ENCODE measurements around the gene SPATA12.

Gene SPATA12

GRCh38 chr3:57060089-57060821 is at the start of gene SPATA12:
Gene SPATA12 (plus strand): TSS chr3:57060664. CDS start chr3:57073695, 13,031 bp downstream.
- peaks cover 23% of the 10 kb centered on the region for H3K4me1 ChIP-seq (ENCODE audit: control insufficient read depth, insufficient read depth, low read length)
- H3K27ac ChIP-seq (ENCODE audit: low read depth, low read length), result peak within 1 kb of the TSS; percentile 87
- H3K27me3 ChIP-seq (ENCODE audit: control insufficient read depth, insufficient read depth, low read length), result no peaks in the 10 kb centered on the region
- H3K9ac ChIP-seq (ENCODE audit: low read length), result no peak within 1 kb of the TSS
- H3K36me3 ChIP-seq (ENCODE audit: control insufficient read depth, insufficient read depth, low read length), result no peaks in the 10 kb centered on the region
- H3K4me3 ChIP-seq (ENCODE audit: low read length), result no peak within 1 kb of the TSS

GRCh38 chr3:57011022-57011421 is 49.4 kb upstream of the SPATA12 start:
- no peak overlapping the region for H3K9ac ChIP-seq (ENCODE audit: low read length)
- no peaks in the 10 kb centered on the region for H3K27me3 ChIP-seq (ENCODE audit: control insufficient read depth, insufficient read depth, low read length)
- no peak overlapping the region for H3K4me3 ChIP-seq (ENCODE audit: low read length)
- peaks cover 50% of the 10 kb centered on the region for H3K4me1 ChIP-seq (ENCODE audit: control insufficient read depth, insufficient read depth, low read length)
- peak overlapping the region; percentile 76 for H3K27ac ChIP-seq (ENCODE audit: low read depth, low read length)
- H3K36me3 ChIP-seq (ENCODE audit: control insufficient read depth, insufficient read depth, low read length), result no peaks in the 10 kb centered on the region

GRCh38 chr3:57012847-57013246 is 47.6 kb upstream of the SPATA12 start:
- Histone ChIP-seq H3K27me3 (ENCODE audit: control insufficient read depth, insufficient read depth, low read length) (no peaks in the 10 kb centered on the region), H3K4me3 (ENCODE audit: low read length) (no peak overlapping the region), H3K4me1 (ENCODE audit: control insufficient read depth, insufficient read depth, low read length) (peaks cover 46% of the 10 kb centered on the region), H3K9ac (ENCODE audit: low read length) (no peak overlapping the region), H3K36me3 (ENCODE audit: control insufficient read depth, insufficient read depth, low read length) (no peaks in the 10 kb centered on the region), H3K27ac (ENCODE audit: low read depth, low read length) (peak overlapping the region; percentile 76)

GRCh38 chr3:57015350-57015729 is 45.1 kb upstream of the SPATA12 start:
- H3K36me3 ChIP-seq (ENCODE audit: control insufficient read depth, insufficient read depth, low read length), result no peaks in the 10 kb centered on the region
- H3K4me3 ChIP-seq (ENCODE audit: low read length), result no peak overlapping the region
- H3K9ac ChIP-seq (ENCODE audit: low read length), result no peak overlapping the region
- H3K4me1 ChIP-seq (ENCODE audit: control insufficient read depth, insufficient read depth, low read length), result peaks cover 38% of the 10 kb centered on the region
- peak overlapping the region; percentile 50 for H3K27ac ChIP-seq (ENCODE audit: low read depth, low read length)
- H3K27me3 ChIP-seq (ENCODE audit: control insufficient read depth, insufficient read depth, low read length), result no peaks in the 10 kb centered on the region

- Histone ChIP-seq H3K9ac (ENCODE audit: low read length) (no peak overlapping the region), H3K27me3 (ENCODE audit: control insufficient read depth, insufficient read depth, low read length) (no peaks in the 10 kb centered on the region), H3K27ac (ENCODE audit: low read depth, low read length) (no peak overlapping the region), H3K4me1 (ENCODE audit: control insufficient read depth, insufficient read depth, low read length) (peaks cover 34% of the 10 kb centered on the region), H3K4me3 (ENCODE audit: low read length) (no peak overlapping the region), H3K36me3 (ENCODE audit: control insufficient read depth, insufficient read depth, low read length) (no peaks in the 10 kb centered on the region)
These were observed 44.6 kb upstream of the SPATA12 start for GRCh38 chr3:57015912-57016311.

- Histone ChIP-seq H3K27me3 (ENCODE audit: control insufficient read depth, insufficient read depth, low read length) (no peaks in the 10 kb centered on the region), H3K27ac (ENCODE audit: low read depth, low read length) (peak overlapping the region; percentile 59), H3K36me3 (ENCODE audit: control insufficient read depth, insufficient read depth, low read length) (no peaks in the 10 kb centered on the region), H3K9ac (ENCODE audit: low read length) (no peak overlapping the region), H3K4me1 (ENCODE audit: control insufficient read depth, insufficient read depth, low read length) (peaks cover 27% of the 10 kb centered on the region), H3K4me3 (ENCODE audit: low read length) (no peak overlapping the region)
These were observed 43.0 kb upstream of the SPATA12 start for GRCh38 chr3:57017459-57017845.

- Histone ChIP-seq H3K4me3 (ENCODE audit: low read length) (no peak overlapping the region), H3K9ac (ENCODE audit: low read length) (no peak overlapping the region), H3K27ac (ENCODE audit: low read depth, low read length) (peak overlapping the region; percentile 49), H3K36me3 (ENCODE audit: control insufficient read depth, insufficient read depth, low read length) (no peaks in the 10 kb centered on the region), H3K4me1 (ENCODE audit: control insufficient read depth, insufficient read depth, low read length) (peaks cover 27% of the 10 kb centered on the region), H3K27me3 (ENCODE audit: control insufficient read depth, insufficient read depth, low read length) (no peaks in the 10 kb centered on the region)
These were observed 42.2 kb upstream of the SPATA12 start for GRCh38 chr3:57018246-57018645.

- no peaks in the 10 kb centered on the region for H3K27me3 ChIP-seq (ENCODE audit: control insufficient read depth, insufficient read depth, low read length)
- peak overlapping the region; percentile 51 for H3K27ac ChIP-seq (ENCODE audit: low read depth, low read length)
- H3K36me3 ChIP-seq (ENCODE audit: control insufficient read depth, insufficient read depth, low read length), result no peaks in the 10 kb centered on the region
- peaks cover 26% of the 10 kb centered on the region for H3K4me1 ChIP-seq (ENCODE audit: control insufficient read depth, insufficient read depth, low read length)
- no peak overlapping the region for H3K9ac ChIP-seq (ENCODE audit: low read length)
- no peak overlapping the region for H3K4me3 ChIP-seq (ENCODE audit: low read length)
These were observed 41.4 kb upstream of the SPATA12 start for GRCh38 chr3:57019057-57019456.

GRCh38 chr3:57025237-57025636 is 35.2 kb upstream of the SPATA12 start:
- no peaks in the 10 kb centered on the region for H3K27me3 ChIP-seq (ENCODE audit: control insufficient read depth, insufficient read depth, low read length)
- H3K9ac ChIP-seq (ENCODE audit: low read length), result no peak overlapping the region
- H3K4me1 ChIP-seq (ENCODE audit: control insufficient read depth, insufficient read depth, low read length), result no peaks in the 10 kb centered on the region
- H3K27ac ChIP-seq (ENCODE audit: low read depth, low read length), result no peak overlapping the region
- no peaks in the 10 kb centered on the region for H3K36me3 ChIP-seq (ENCODE audit: control insufficient read depth, insufficient read depth, low read length)
- no peak overlapping the region for H3K4me3 ChIP-seq (ENCODE audit: low read length)

- Histone ChIP-seq H3K9ac (ENCODE audit: low read length) (no peak overlapping the region), H3K4me1 (ENCODE audit: control insufficient read depth, insufficient read depth, low read length) (no peaks in the 10 kb centered on the region), H3K36me3 (ENCODE audit: control insufficient read depth, insufficient read depth, low read length) (no peaks in the 10 kb centered on the region), H3K27me3 (ENCODE audit: control insufficient read depth, insufficient read depth, low read length) (no peaks in the 10 kb centered on the region), H3K27ac (ENCODE audit: low read depth, low read length) (no peak overlapping the region), H3K4me3 (ENCODE audit: low read length) (no peak overlapping the region)
These were observed 33.5 kb upstream of the SPATA12 start for GRCh38 chr3:57026944-57027343.

GRCh38 chr3:57029383-57029782 is 31.1 kb upstream of the SPATA12 start:
- H3K27me3 ChIP-seq (ENCODE audit: control insufficient read depth, insufficient read depth, low read length), result no peaks in the 10 kb centered on the region
- no peaks in the 10 kb centered on the region for H3K4me1 ChIP-seq (ENCODE audit: control insufficient read depth, insufficient read depth, low read length)
- H3K27ac ChIP-seq (ENCODE audit: low read depth, low read length), result no peak overlapping the region
- no peak overlapping the region for H3K4me3 ChIP-seq (ENCODE audit: low read length)
- no peak overlapping the region for H3K9ac ChIP-seq (ENCODE audit: low read length)
- no peaks in the 10 kb centered on the region for H3K36me3 ChIP-seq (ENCODE audit: control insufficient read depth, insufficient read depth, low read length)

- Histone ChIP-seq H3K27ac (ENCODE audit: low read depth, low read length) (no peak overlapping the region), H3K27me3 (ENCODE audit: control insufficient read depth, insufficient read depth, low read length) (no peaks in the 10 kb centered on the region), H3K36me3 (ENCODE audit: control insufficient read depth, insufficient read depth, low read length) (no peaks in the 10 kb centered on the region), H3K9ac (ENCODE audit: low read length) (no peak overlapping the region), H3K4me3 (ENCODE audit: low read length) (no peak overlapping the region), H3K4me1 (ENCODE audit: control insufficient read depth, insufficient read depth, low read length) (no peaks in the 10 kb centered on the region)
These were observed 30.5 kb upstream of the SPATA12 start for GRCh38 chr3:57029924-57030323.

GRCh38 chr3:57030721-57031120 is 29.7 kb upstream of the SPATA12 start:
- H3K9ac ChIP-seq (ENCODE audit: low read length), result no peak overlapping the region
- no peak overlapping the region for H3K4me3 ChIP-seq (ENCODE audit: low read length)
- no peak overlapping the region for H3K27ac ChIP-seq (ENCODE audit: low read depth, low read length)
- H3K4me1 ChIP-seq (ENCODE audit: control insufficient read depth, insufficient read depth, low read length), result no peaks in the 10 kb centered on the region
- H3K36me3 ChIP-seq (ENCODE audit: control insufficient read depth, insufficient read depth, low read length), result no peaks in the 10 kb centered on the region
- H3K27me3 ChIP-seq (ENCODE audit: control insufficient read depth, insufficient read depth, low read length), result no peaks in the 10 kb centered on the region

Measured in rectal smooth muscle tissue (tissue), 1 donor.